Type B pancreatic cell (in vitro differentiated cells): ENCODE data around the gene COL9A3. TPM values are rescaled to one million over a fixed set of nuclear protein-coding genes. Genes with fewer than 3 reads are reported as not detected.

Source experiments
- DNase-seq: peaks from one replicate; pipeline ENCODE4 v3.0.0; 2021; ENCODE audit warnings: mixed read lengths; ENCODE audit not compliant: unreplicated experiment; ENCODE audit errors: extremely low spot score
- H3K27ac Mint-ChIP-seq: 2 replicates; pipeline ENCODE4 v1.8.0; 2021; ENCODE audit warnings: mild to moderate bottlenecking, mixed read lengths
- H3K27me3 Mint-ChIP-seq: 2 replicates; pipeline ENCODE4 v1.8.0; 2021; ENCODE audit warnings: mixed read lengths
- H3K36me3 Mint-ChIP-seq: 2 replicates; pipeline ENCODE4 v1.8.0; 2021; ENCODE audit warnings: mixed read lengths
- H3K4me1 Mint-ChIP-seq: one replicate; pipeline ENCODE4 v1.8.0; 2021; ENCODE audit warnings: mixed read lengths; ENCODE audit not compliant: unreplicated experiment
- H3K4me3 Mint-ChIP-seq: 2 replicates; pipeline ENCODE4 v1.8.0; 2021; ENCODE audit warnings: mild to moderate bottlenecking, mixed read lengths
- H3K9me3 Mint-ChIP-seq: 2 replicates; pipeline ENCODE4 v1.8.0; 2021; ENCODE audit warnings: mixed read lengths
- CTCF ChIP-seq: fragments of 200-600 bp; sonication (generic); conservative IDR thresholded peaks from 2 replicates; pipeline ENCODE4 v1.5.0; 2021; ENCODE audit warnings: antibody characterized with exemption, mild to moderate bottlenecking
- total RNA-seq: library from RNA; stranded (reverse); gene quantifications from 2 replicates; pipeline ENCODE4 v1.2.1, GENCODE V29; 2021; ENCODE audit warnings: low replicate concordance

COL9A3 gene
- total RNA-seq, 1 donor from 2014 or later, result 21.2 TPM

- no peaks in the 10 kb centered on the region for H3K27me3 Mint-ChIP-seq
- no peak for TF ChIP-seq CTCF
- no peak overlapping the region for H3K4me3 Mint-ChIP-seq
- H3K4me1 Mint-ChIP-seq, result peaks cover 47% of the 10 kb centered on the region
- H3K27ac Mint-ChIP-seq, result no peak overlapping the region
- H3K9me3 Mint-ChIP-seq, result no peaks in the 10 kb centered on the region
- no peak for DNase-seq
- no peaks in the 10 kb centered on the region for H3K36me3 Mint-ChIP-seq
These were observed 45.9 kb upstream of the COL9A3 start for GRCh38 chr20:62770916-62771315.

GRCh38 chr20:62771396-62772102 is 45.3 kb upstream of the COL9A3 start:
- H3K9me3 Mint-ChIP-seq, result no peaks in the 10 kb centered on the region
- no peak for TF ChIP-seq CTCF
- no peak overlapping the region for H3K4me3 Mint-ChIP-seq
- no peak overlapping the region for H3K27ac Mint-ChIP-seq
- H3K4me1 Mint-ChIP-seq, result peaks cover 44% of the 10 kb centered on the region
- H3K36me3 Mint-ChIP-seq, result no peaks in the 10 kb centered on the region
- H3K27me3 Mint-ChIP-seq, result no peaks in the 10 kb centered on the region
- no peak for DNase-seq

- Mint-ChIP-seq H3K4me1 (peaks cover 43% of the 10 kb centered on the region), H3K27me3 (no peaks in the 10 kb centered on the region), H3K4me3 (no peak overlapping the region), H3K27ac (peak overlapping the region; percentile 25), H3K36me3 (no peaks in the 10 kb centered on the region), H3K9me3 (no peaks in the 10 kb centered on the region)
- DNase-seq, result no peak
- no peak for TF ChIP-seq CTCF
These were observed 44.7 kb upstream of the COL9A3 start for GRCh38 chr20:62772103-62772611.

GRCh38 chr20:62772619-62772989 is 44.2 kb upstream of the COL9A3 start:
- H3K27ac Mint-ChIP-seq, result peak overlapping the region; percentile 25
- no peak for DNase-seq
- no peak for TF ChIP-seq CTCF
- H3K27me3 Mint-ChIP-seq, result no peaks in the 10 kb centered on the region
- H3K4me1 Mint-ChIP-seq, result peaks cover 44% of the 10 kb centered on the region
- no peak overlapping the region for H3K4me3 Mint-ChIP-seq
- no peaks in the 10 kb centered on the region for H3K36me3 Mint-ChIP-seq
- H3K9me3 Mint-ChIP-seq, result no peaks in the 10 kb centered on the region

GRCh38 chr20:62772990-62773844 is 43.6 kb upstream of the COL9A3 start:
- Mint-ChIP-seq H3K4me3 (peak overlapping the region; percentile 68), H3K36me3 (no peaks in the 10 kb centered on the region), H3K9me3 (no peaks in the 10 kb centered on the region), H3K27me3 (no peaks in the 10 kb centered on the region), H3K4me1 (peaks cover 41% of the 10 kb centered on the region), H3K27ac (peak overlapping the region; percentile 25)
- no peak for TF ChIP-seq CTCF
- no peak for DNase-seq
